KOPT-K1 (cell line): ENCODE data around the gene CEP85.

Source experiments
- H3K27ac ChIP-seq: fragments of 200-600 bp; sonication (generic); 2 replicates; pipeline ENCODE4 v1.5.1; 2016; ENCODE audit warnings: antibody characterized with exemption, mild to moderate bottlenecking, low read depth, low read length; ENCODE audit not compliant: poor library complexity, severe bottlenecking
- H3K36me3 ChIP-seq: fragments of 200-600 bp; sonication (generic); 2 replicates; pipeline ENCODE4 v1.5.1; 2017; ENCODE audit warnings: antibody characterized with exemption, mild to moderate bottlenecking, low read length, moderate library complexity; ENCODE audit not compliant: insufficient read depth
- H3K9me3 ChIP-seq: fragments of 200-600 bp; sonication (generic); 2 replicates; pipeline ENCODE4 v1.5.1; 2017; ENCODE audit warnings: antibody characterized with exemption, low read length, mild to moderate bottlenecking; ENCODE audit not compliant: insufficient read depth, poor library complexity, severe bottlenecking

The CEP85 gene

GRCh38 chr1:26233903-26234643 is at the start of gene CEP85:
TSS of gene CEP85 (plus strand) at chr1:26234200. CDS start at chr1:26239784, 5,584 bp downstream.
- Histone ChIP-seq H3K9me3 (no peaks in the 10 kb centered on the region), H3K27ac (peak within 1 kb of the TSS; percentile 90), H3K36me3 (peaks cover 25% of the 10 kb centered on the region)

- Histone ChIP-seq H3K27ac (no peak overlapping the region), H3K9me3 (no peaks in the 10 kb centered on the region), H3K36me3 (no peaks in the 10 kb centered on the region)
Measured at GRCh38 chr1:26184883-26185282, 49.1 kb upstream of the CEP85 start.

GRCh38 chr1:26187882-26188281 is 46.1 kb upstream of the CEP85 start:
- Histone ChIP-seq H3K36me3 (no peaks in the 10 kb centered on the region), H3K27ac (no peak overlapping the region), H3K9me3 (no peaks in the 10 kb centered on the region)

GRCh38 chr1:26188477-26188876 is 45.5 kb upstream of the CEP85 start:
- H3K9me3 ChIP-seq: no peaks in the 10 kb centered on the region
- no peak overlapping the region for H3K27ac ChIP-seq
- H3K36me3 ChIP-seq: no peaks in the 10 kb centered on the region

GRCh38 chr1:26189331-26189730 is 44.7 kb upstream of the CEP85 start:
- Histone ChIP-seq H3K27ac (no peak overlapping the region), H3K9me3 (no peaks in the 10 kb centered on the region), H3K36me3 (no peaks in the 10 kb centered on the region)

GRCh38 chr1:26189751-26190275 is 44.2 kb upstream of the CEP85 start:
- no peak overlapping the region for H3K27ac ChIP-seq
- no peaks in the 10 kb centered on the region for H3K9me3 ChIP-seq
- H3K36me3 ChIP-seq: no peaks in the 10 kb centered on the region

GRCh38 chr1:26190373-26190987 is 43.5 kb upstream of the CEP85 start, which contains the start of gene CATSPER4:
TSS of gene CATSPER4 (plus strand) at chr1:26190602. CDS start at chr1:26190628, 26 bp downstream.
- Histone ChIP-seq H3K9me3 (no peaks in the 10 kb centered on the region), H3K27ac (no peak within 1 kb of the TSS), H3K36me3 (no peaks in the 10 kb centered on the region)

- Histone ChIP-seq H3K36me3 (no peaks in the 10 kb centered on the region), H3K9me3 (no peaks in the 10 kb centered on the region), H3K27ac (no peak overlapping the region)
Measured at GRCh38 chr1:26191739-26192138, 42.3 kb upstream of the CEP85 start.

GRCh38 chr1:26195805-26196204 is 38.2 kb upstream of the CEP85 start:
- Histone ChIP-seq H3K27ac (no peak overlapping the region), H3K36me3 (no peaks in the 10 kb centered on the region), H3K9me3 (no peaks in the 10 kb centered on the region)

- H3K27ac ChIP-seq: no peak overlapping the region
- no peaks in the 10 kb centered on the region for H3K36me3 ChIP-seq
- H3K9me3 ChIP-seq: no peaks in the 10 kb centered on the region
Measured at GRCh38 chr1:26197301-26197700, 36.7 kb upstream of the CEP85 start.

GRCh38 chr1:26197813-26198212 is 36.2 kb upstream of the CEP85 start:
- Histone ChIP-seq H3K36me3 (no peaks in the 10 kb centered on the region), H3K9me3 (no peaks in the 10 kb centered on the region), H3K27ac (no peak overlapping the region)

- Histone ChIP-seq H3K9me3 (no peaks in the 10 kb centered on the region), H3K36me3 (no peaks in the 10 kb centered on the region), H3K27ac (no peak overlapping the region)
Measured at GRCh38 chr1:26200413-26200812, 33.6 kb upstream of the CEP85 start.

GRCh38 chr1:26203642-26204318 is 30.2 kb upstream of the CEP85 start:
- Histone ChIP-seq H3K27ac (no peak overlapping the region), H3K36me3 (no peaks in the 10 kb centered on the region), H3K9me3 (no peaks in the 10 kb centered on the region)

- Histone ChIP-seq H3K36me3 (no peaks in the 10 kb centered on the region), H3K27ac (no peak overlapping the region), H3K9me3 (no peaks in the 10 kb centered on the region)
Measured at GRCh38 chr1:26210147-26210870, 23.7 kb upstream of the CEP85 start.

- H3K36me3 ChIP-seq: no peaks in the 10 kb centered on the region
- no peaks in the 10 kb centered on the region for H3K9me3 ChIP-seq
- H3K27ac ChIP-seq: no peak overlapping the region
Measured at GRCh38 chr1:26212726-26213125, 21.3 kb upstream of the CEP85 start.
